SK-N-SH treated with all-trans-retinoic acid at 6 μM for 48 hours (cell line): ENCODE results near the gene SKA2.

Experiments
- PPARA ChIP-seq: fragments of 250-450 bp; sonication (Bioruptor Pico); IDR thresholded peaks from 2 replicates; pipeline ENCODE4 v1.5.0; 2020; ENCODE audit warnings: mild to moderate bottlenecking, borderline replicate concordance
- SNAI2 ChIP-seq: fragments of 250-450 bp; sonication (Bioruptor Pico); IDR thresholded peaks from 2 replicates; pipeline ENCODE4 v1.5.0; 2020; ENCODE audit warnings: mild to moderate bottlenecking, moderate library complexity
- ZNF565 ChIP-seq: fragments of 450-650 bp; formaldehyde crosslinking; conservative IDR thresholded peaks from 2 replicates; pipeline ENCODE4 v1.5.0; 2020; ENCODE audit warnings: low read depth, mild to moderate bottlenecking, moderate library complexity

DNA sequence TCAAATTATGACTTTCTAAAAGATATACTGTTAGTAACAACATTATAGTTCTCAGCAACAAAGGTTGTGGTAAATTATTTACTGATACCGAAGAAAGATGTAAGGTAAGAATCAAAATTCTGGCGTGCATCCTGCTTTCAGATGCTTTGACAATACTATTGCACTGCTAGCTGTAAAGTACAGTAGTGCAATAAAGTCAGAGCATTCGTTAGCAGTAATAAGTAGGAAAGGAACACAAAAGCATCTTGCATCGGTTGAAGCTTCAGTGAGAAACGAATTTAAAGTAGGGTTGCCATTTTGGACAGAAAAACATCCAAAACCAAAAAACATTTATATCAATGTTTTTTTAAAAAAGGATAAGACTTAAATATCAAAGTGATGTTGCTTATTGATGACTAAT, 4.0 kb downstream of the SKA2 start:
- TF ChIP-seq SNAI2 (CRISPR knock-in tag) (no peak), PPARA (no peak), ZNF565 (CRISPR knock-in tag) (no peak)
